OCI-LY3 (cell line): Measurements from ENCODE around the gene LRRC23.

ENCODE experiments used
- H2AFZ ChIP-seq: fragments of 200-600, 300-600 bp; shearing (Covaris generic); 2 replicates; pipeline ENCODE4 v1.6.0; 2014; ENCODE audit warnings: antibody characterized with exemption, low read depth, low read length
- H3K27ac ChIP-seq: fragments of 200-600, 300-600 bp; sonication (generic); 2 replicates; pipeline ENCODE4 v1.5.1; 2014; ENCODE audit warnings: mild to moderate bottlenecking, low read length, moderate library complexity, mixed read lengths
- H3K27me3 ChIP-seq: fragments of 200-600, 300-600 bp; sonication (generic); 2 replicates; pipeline ENCODE4 v1.6.1; 2014; ENCODE audit warnings: low read depth, low read length, mixed read lengths
- H3K36me3 ChIP-seq: fragments of 200-600, 300-600 bp; sonication (generic); replicated peaks from 2 replicates; pipeline ENCODE3; 2014; ENCODE audit warnings: low read depth, low read length, mixed read lengths
- H3K4me1 ChIP-seq: fragments of 300-600, 200-600 bp; sonication (generic); 2 replicates; pipeline ENCODE4 v1.6.1; 2014; ENCODE audit warnings: low read length, mixed read lengths
- H3K4me2 ChIP-seq: fragments of 200-600, 300-600 bp; sonication (generic); 2 replicates; pipeline ENCODE4 v1.6.1; 2014; ENCODE audit warnings: low read length, mixed read lengths
- H3K4me3 ChIP-seq: fragments of 300-600, 200-600 bp; sonication (generic); 2 replicates; pipeline ENCODE4 v1.5.1; 2014; ENCODE audit warnings: antibody characterized with exemption, mild to moderate bottlenecking, low read length, moderate library complexity
- H3K79me2 ChIP-seq: fragments of 300-600, 200-600 bp; shearing (Covaris generic); 2 replicates; pipeline ENCODE4 v1.6.1; 2014; ENCODE audit warnings: mild to moderate bottlenecking, low read length, mixed read lengths
- H3K9ac ChIP-seq: fragments of 300-600, 200-600 bp; shearing (Covaris generic); 2 replicates; pipeline ENCODE4 v1.6.0; 2014; ENCODE audit warnings: mild to moderate bottlenecking, low read length, moderate library complexity
- H3K9me3 ChIP-seq: fragments of 200-600, 300-600 bp; shearing (Covaris generic); 2 replicates; pipeline ENCODE4 v1.6.1; 2014; ENCODE audit warnings: low read length, mixed read lengths; ENCODE audit not compliant: insufficient read depth
- H4K20me1 ChIP-seq: fragments of 200-600, 300-600 bp; sonication (generic); 2 replicates; pipeline ENCODE4 v1.6.1; 2016; ENCODE audit warnings: low read length, mixed read lengths; ENCODE audit not compliant: insufficient read depth
- CTCF ChIP-seq: fragments of 200-600, 300-600 bp; sonication (generic); IDR thresholded peaks from 2 replicates; pipeline ENCODE4 v1.5.1; 2014; ENCODE audit warnings: antibody characterized with exemption, low read length, low read depth
- EZH2phosphoT487 ChIP-seq: fragments of 200-600 bp; shearing (Covaris generic); IDR thresholded peaks from 2 replicates; pipeline ENCODE4 v1.6.1; 2018; ENCODE audit warnings: antibody characterized with exemption, mixed run types, low read depth

Gene LRRC23

GRCh38 chr12:6923851-6924250 lies 19.2 kb downstream of the LRRC23 start:
- H3K9me3 ChIP-seq: no peaks in the 10 kb centered on the region
- H2AFZ ChIP-seq: no peak overlapping the region
- H3K36me3 ChIP-seq: peaks cover 33% of the 10 kb centered on the region
- no peak overlapping the region for H3K9ac ChIP-seq
- TF ChIP-seq EZH2phosphoT487: no peak
- TF ChIP-seq CTCF: no peak
- H3K4me1 ChIP-seq: peaks cover 32% of the 10 kb centered on the region
- H3K4me2 ChIP-seq: peak overlapping the region; percentile 12; the same call in 1 of the 2 replicates
- peaks cover 18% of the 10 kb centered on the region for H3K79me2 ChIP-seq
- H3K27ac ChIP-seq: no peak overlapping the region
- H3K4me3 ChIP-seq: no peak overlapping the region
- 0 out of 2 replicates have a peak, but pooled peaks cover 3% of the 10 kb centered on the region for H4K20me1 ChIP-seq
- H3K27me3 ChIP-seq: no peaks in the 10 kb centered on the region

- peaks cover 37% of the 10 kb centered on the region for H3K4me1 ChIP-seq
Measured at GRCh38 chr12:6925239-6925539, 20.6 kb downstream of the LRRC23 start.

GRCh38 chr12:6925540-6926279 lies 21.1 kb downstream of the LRRC23 start:
- peaks cover 33% of the 10 kb centered on the region for H3K79me2 ChIP-seq
- no peak overlapping the region for H3K4me2 ChIP-seq
- H3K27ac ChIP-seq: no peak overlapping the region
- peaks cover 21% of the 10 kb centered on the region for H3K36me3 ChIP-seq
- H3K9me3 ChIP-seq: no peaks in the 10 kb centered on the region
- no peaks in the 10 kb centered on the region for H3K27me3 ChIP-seq
- no peak overlapping the region for H2AFZ ChIP-seq
- no peaks in the 10 kb centered on the region for H4K20me1 ChIP-seq
- H3K9ac ChIP-seq: no peak overlapping the region
- peaks cover 37% of the 10 kb centered on the region for H3K4me1 ChIP-seq
- TF ChIP-seq EZH2phosphoT487 (no peak), CTCF (no peak)
- H3K4me3 ChIP-seq: no peak overlapping the region

More at GRCh38 chr12:6925239-6925539, 20.6 kb downstream of the LRRC23 start:
- no peak overlapping the region for H2AFZ ChIP-seq
- H3K9ac ChIP-seq: no peak overlapping the region
- H3K27ac ChIP-seq: no peak overlapping the region
- no peak overlapping the region for H3K4me3 ChIP-seq
- peaks cover 21% of the 10 kb centered on the region for H3K36me3 ChIP-seq
- H3K79me2 ChIP-seq: peaks cover 31% of the 10 kb centered on the region
- H3K27me3 ChIP-seq: no peaks in the 10 kb centered on the region
- H3K4me2 ChIP-seq: no peak overlapping the region
- H3K9me3 ChIP-seq: no peaks in the 10 kb centered on the region
- no peaks in the 10 kb centered on the region for H4K20me1 ChIP-seq
- TF ChIP-seq CTCF: no peak
- TF ChIP-seq EZH2phosphoT487: no peak

- no peaks in the 10 kb centered on the region for H4K20me1 ChIP-seq
- H2AFZ ChIP-seq: peak within 1 kb of the TSS; percentile 99
- no peak for TF ChIP-seq EZH2phosphoT487
- no peak for TF ChIP-seq CTCF
- H3K9me3 ChIP-seq: no peaks in the 10 kb centered on the region
- H3K4me1 ChIP-seq: peaks cover 29% of the 10 kb centered on the region
- H3K4me3 ChIP-seq: peak within 1 kb of the TSS; percentile 100
- H3K79me2 ChIP-seq: peaks cover 39% of the 10 kb centered on the region
- H3K27me3 ChIP-seq: no peaks in the 10 kb centered on the region
- peak within 1 kb of the TSS; percentile 96 for H3K9ac ChIP-seq
- peak within 1 kb of the TSS; percentile 66 for H3K27ac ChIP-seq
- peaks cover 10% of the 10 kb centered on the region for H3K36me3 ChIP-seq
- peak within 1 kb of the TSS; percentile 95 for H3K4me2 ChIP-seq
Measured at GRCh38 chr12:6927379-6928021, 22.9 kb downstream of the LRRC23 start, which contains the start of gene ATN1. ATN1 (plus strand) TSS chr12:6927959; CDS start chr12:6934002, 6,043 bp downstream.
